ENCODE results near the gene CSNK1E. TPM values are rescaled to one million over a fixed set of nuclear protein-coding genes. Genes with fewer than 3 reads are reported as not detected.
"Not testable (repeated sequence)": the region's sequence is repeated elsewhere in the genome, so short reads cannot be mapped to it uniquely, and the experiment has no call there.

CSNK1E gene
- total RNA-seq (10 to 100 TPM; 41.4 to 61.8 (median 49.0) TPM), polyA plus RNA-seq (100 to 1,000 TPM in 1 of 3 donors, 10 to 100 TPM in 2; 33.4 to 193 (median 63.6) TPM)
- long read RNA-seq, donor 1, transcript CSNK1E-203 (11 exons, 2,791 nt): major isoform, 15 of 20 reads
- long read RNA-seq, donor 1, partial matches to known transcripts: 0 of 20 reads
- long read RNA-seq, donor 1, other reads (novel, unspliced or antisense): 5 of 20 reads
- long read RNA-seq, donor 2, transcript CSNK1E-203 (11 exons, 2,791 nt): major isoform, 47 of 96 reads
- long read RNA-seq, donor 2, partial matches to known transcripts: 8 of 96 reads
- long read RNA-seq, donor 2, other reads (novel, unspliced or antisense): 38 of 96 reads

GRCh38 chr22:38317122-38317994, at the start of gene CSNK1E:
Gene CSNK1E (minus strand): TSS chr22:38317433. CDS start chr22:38314157, 3,276 bp downstream.
- intact Hi-C loops (cut with DNase I): loop anchor here in 1 of 2 donors (2.0 to 5.0 kb wide), 2 partner anchors 45 to 115 kb away; partner anchors contain the start of gene TMEM184B
- peak; percentile 68 to 79 (median 74) for ATAC-seq
- Histone ChIP-seq H3K4me3 (peak within 1 kb of the TSS; percentile 76), H3K4me1 (peaks cover 31% of the 10 kb centered on the region), H3K36me3 (ENCODE audit: insufficient read depth in 1 of 2, low read depth in 1 of 2) (peaks cover 0 to 4% of the 10 kb centered on the region in 2 donors), H3K27me3 (ENCODE audit: insufficient read depth in 3 of 3, low read length in 2 of 3) (no peaks in the 10 kb centered on the region), H3K27ac (peak within 1 kb of the TSS; percentile 96), H3K9me3 (no peaks in the 10 kb centered on the region)
- peak; percentile 85 to 90 for DNase-seq
- TF ChIP-seq, protein P1, sequence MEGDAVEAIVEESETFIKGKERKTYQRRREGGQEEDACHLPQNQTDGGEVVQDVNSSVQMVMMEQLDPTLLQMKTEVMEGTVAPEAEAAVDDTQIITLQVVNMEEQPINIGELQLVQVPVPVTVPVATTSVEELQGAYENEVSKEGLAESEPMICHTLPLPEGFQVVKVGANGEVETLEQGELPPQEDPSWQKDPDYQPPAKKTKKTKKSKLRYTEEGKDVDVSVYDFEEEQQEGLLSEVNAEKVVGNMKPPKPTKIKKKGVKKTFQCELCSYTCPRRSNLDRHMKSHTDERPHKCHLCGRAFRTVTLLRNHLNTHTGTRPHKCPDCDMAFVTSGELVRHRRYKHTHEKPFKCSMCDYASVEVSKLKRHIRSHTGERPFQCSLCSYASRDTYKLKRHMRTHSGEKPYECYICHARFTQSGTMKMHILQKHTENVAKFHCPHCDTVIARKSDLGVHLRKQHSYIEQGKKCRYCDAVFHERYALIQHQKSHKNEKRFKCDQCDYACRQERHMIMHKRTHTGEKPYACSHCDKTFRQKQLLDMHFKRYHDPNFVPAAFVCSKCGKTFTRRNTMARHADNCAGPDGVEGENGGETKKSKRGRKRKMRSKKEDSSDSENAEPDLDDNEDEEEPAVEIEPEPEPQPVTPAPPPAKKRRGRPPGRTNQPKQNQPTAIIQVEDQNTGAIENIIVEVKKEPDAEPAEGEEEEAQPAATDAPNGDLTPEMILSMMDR (IDR thresholded peaks at IDR 0.05): no peak
- 2 to 8% (median 5%) methylated on average over 22 to 98 of the region's 98 CpGs for WGBS, 3 donors

DNA sequence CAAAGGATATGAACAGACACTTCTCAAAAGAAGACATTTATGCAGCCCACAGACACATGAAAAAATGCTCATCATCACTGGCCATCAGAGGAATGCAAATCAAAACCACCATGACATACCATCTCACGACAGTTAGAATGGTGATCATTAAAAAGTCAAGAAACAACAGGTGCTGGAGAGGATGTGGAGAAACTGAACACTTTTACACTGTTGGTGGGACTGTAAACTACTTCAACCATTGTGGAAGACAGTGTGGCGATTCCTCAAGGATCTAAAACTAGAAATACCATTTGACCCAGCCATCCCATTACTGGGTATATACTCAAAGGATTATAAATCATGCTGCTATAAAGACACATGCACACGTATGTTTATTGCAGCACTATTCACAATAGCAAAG, 48.6 kb upstream of the CSNK1E start:
- DNase-seq; intact Hi-C loops (cut with DNase I); H3K9me3 ChIP-seq; H3K27ac ChIP-seq; H3K4me3 ChIP-seq; H3K4me1 ChIP-seq; H3K36me3 ChIP-seq (ENCODE audit: insufficient read depth in 1 of 2, low read depth in 1 of 2); ATAC-seq; H3K27me3 ChIP-seq (ENCODE audit: insufficient read depth in 3 of 3, low read length in 2 of 3): not testable (repeated sequence)
- WGBS, 3 donors: 78 to 85% (median 81%) methylated on average over 2 of the region's 3 CpGs

DNA sequence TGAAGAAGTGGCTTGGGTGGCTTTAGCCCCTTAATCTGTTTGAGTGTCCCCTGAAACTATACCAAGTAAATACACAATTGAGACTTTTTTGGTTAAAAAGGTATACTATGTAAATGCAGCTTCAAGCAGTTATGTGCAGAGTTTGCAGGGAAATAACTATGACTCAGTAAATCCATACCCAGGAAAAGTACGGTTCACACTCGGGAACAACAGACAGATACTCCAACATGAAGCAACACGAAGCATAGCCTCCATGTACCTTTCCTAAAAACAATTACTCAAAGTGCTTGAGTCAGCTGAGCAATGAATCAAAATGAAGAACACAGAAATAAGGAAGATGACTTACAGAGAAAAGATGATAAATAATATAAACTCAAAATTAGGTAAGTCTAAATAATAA, 47.9 kb upstream of the CSNK1E start:
- H3K27me3 ChIP-seq (ENCODE audit: insufficient read depth in 3 of 3, low read length in 2 of 3); H3K36me3 ChIP-seq (ENCODE audit: insufficient read depth in 1 of 2, low read depth in 1 of 2); ATAC-seq; H3K9me3 ChIP-seq; DNase-seq; intact Hi-C loops (cut with DNase I); H3K4me3 ChIP-seq; H3K4me1 ChIP-seq; H3K27ac ChIP-seq: not testable (repeated sequence)
- WGBS, 3 donors: 97 to 99% (median 97%) methylated on average over 3 of the region's 3 CpGs

DNA sequence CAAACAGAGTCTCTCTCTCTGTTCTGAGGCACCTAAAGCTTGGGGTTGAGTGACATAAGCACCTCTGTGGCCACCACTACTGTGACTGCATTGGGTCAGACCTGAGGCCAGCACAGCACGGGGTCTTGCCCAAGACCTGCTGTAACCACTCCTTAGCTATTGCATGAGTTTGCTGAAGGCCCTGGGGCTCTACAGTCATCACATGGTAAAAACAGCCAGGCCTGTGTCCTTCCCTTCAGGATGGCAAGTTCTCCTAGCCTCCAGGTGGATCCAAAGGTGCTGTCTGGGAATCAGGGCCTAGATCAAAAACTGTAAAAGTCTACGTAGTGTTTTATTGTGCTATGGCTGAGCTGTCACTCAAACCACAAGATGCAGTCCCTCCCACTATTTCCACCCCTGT, 43.3 kb upstream of the CSNK1E start:
- H3K27me3 ChIP-seq (ENCODE audit: insufficient read depth in 3 of 3, low read length in 2 of 3); H3K27ac ChIP-seq; H3K4me1 ChIP-seq; H3K4me3 ChIP-seq; DNase-seq; ATAC-seq; H3K9me3 ChIP-seq; intact Hi-C loops (cut with DNase I): not testable (repeated sequence)
- WGBS, 3 donors: 96 to 98% (median 96%) methylated on average over 2 of the region's 2 CpGs
- peaks cover 0 to 12% of the 10 kb centered on the region in 2 donors for H3K36me3 ChIP-seq (ENCODE audit: insufficient read depth in 1 of 2, low read depth in 1 of 2)

- H3K9me3 ChIP-seq; DNase-seq; H3K4me3 ChIP-seq; H3K27ac ChIP-seq; ATAC-seq; H3K27me3 ChIP-seq (ENCODE audit: insufficient read depth in 3 of 3, low read length in 2 of 3); H3K4me1 ChIP-seq: not testable (repeated sequence)
- intact Hi-C loops (cut with DNase I): loop anchor here in 1 of 2 donors (10.0 kb wide), 1 partner anchor 295 kb away; no protein-coding TSS in a partner anchor
- 75 to 100% methylated on average over 1 of the region's 1 CpG; no CpG with 5 or more reads in 1 of the 3 donors for WGBS, 3 donors
- H3K36me3 ChIP-seq (ENCODE audit: insufficient read depth in 1 of 2, low read depth in 1 of 2): peaks cover 0 to 19% of the 10 kb centered on the region in 2 donors
These were observed 42.6 kb upstream of the CSNK1E start for GRCh38 chr22:38359817-38360216.

GRCh38 chr22:38357971-38358370, 40.7 kb upstream of the CSNK1E start:
- DNase-seq: not testable (repeated sequence)

More at GRCh38 chr22:38357971-38358370, 40.7 kb upstream of the CSNK1E start:
- not testable (repeated sequence) for ATAC-seq; H3K27ac ChIP-seq; H3K9me3 ChIP-seq; H3K4me3 ChIP-seq; H3K4me1 ChIP-seq; H3K27me3 ChIP-seq (ENCODE audit: insufficient read depth in 3 of 3, low read length in 2 of 3)
- WGBS, 3 donors: 91 to 92% (median 92%) methylated on average over 10 of the region's 10 CpGs
- peaks cover 0 to 25% of the 10 kb centered on the region in 2 donors for H3K36me3 ChIP-seq (ENCODE audit: insufficient read depth in 1 of 2, low read depth in 1 of 2)
- intact Hi-C loops (cut with DNase I): loop anchor here in 1 of 2 donors (10.0 kb wide), 1 partner anchor 293 kb away; no protein-coding TSS in a partner anchor

All from psoas muscle (tissue), 8 donors.